ENCODE measurements around the gene PLEKHH3.

Gene PLEKHH3

DNA sequence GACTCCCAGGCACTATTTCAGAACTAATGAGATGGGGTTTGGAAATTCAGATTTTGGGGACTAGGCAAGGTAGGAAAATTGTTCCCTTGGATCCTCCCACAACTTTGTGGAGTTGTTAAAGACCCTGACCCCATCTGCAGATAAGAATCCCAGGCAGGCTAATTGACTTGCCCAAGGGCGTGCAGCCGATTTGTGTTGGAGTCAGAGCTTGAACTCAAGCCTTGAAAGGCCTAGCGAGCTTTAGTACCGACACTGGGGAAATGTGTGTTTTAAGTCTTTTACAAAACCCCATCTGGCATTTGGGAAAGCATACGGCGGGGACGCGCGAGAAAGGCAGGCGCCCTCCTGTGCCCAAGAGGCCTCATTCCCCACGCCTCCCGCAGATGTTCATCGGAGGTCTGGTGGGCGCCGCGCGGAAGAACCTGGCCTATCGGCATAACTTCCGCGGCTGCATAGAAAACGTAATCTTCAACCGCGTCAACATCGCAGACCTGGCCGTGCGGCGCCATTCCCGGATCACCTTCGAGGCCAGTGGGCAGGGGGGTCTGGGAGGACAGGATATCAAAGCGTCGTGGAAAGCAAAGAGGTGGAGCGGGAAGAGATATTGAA is 9.8 kb upstream of the PLEKHH3 start:
- DNase-seq, result no peak

DNA sequence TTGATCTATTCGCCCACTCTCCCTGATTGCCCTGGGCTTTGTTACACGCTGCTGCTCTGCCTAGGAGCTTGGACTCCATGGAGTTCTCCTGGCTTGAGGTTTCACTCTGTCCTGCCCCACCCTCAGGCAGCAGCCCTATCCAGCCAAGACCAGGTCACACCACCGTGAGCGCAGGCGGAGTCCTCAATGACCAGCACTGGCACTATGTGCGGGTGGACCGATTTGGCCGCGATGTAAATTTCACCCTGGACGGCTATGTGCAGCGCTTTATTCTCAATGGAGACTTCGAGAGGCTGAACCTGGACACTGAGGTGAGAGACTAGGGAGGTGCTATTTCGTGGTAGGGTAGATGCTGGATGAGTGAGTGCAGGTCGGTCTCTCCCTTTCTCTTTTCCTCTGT is 9.0 kb upstream of the PLEKHH3 start:
- no peak for DNase-seq

DNA sequence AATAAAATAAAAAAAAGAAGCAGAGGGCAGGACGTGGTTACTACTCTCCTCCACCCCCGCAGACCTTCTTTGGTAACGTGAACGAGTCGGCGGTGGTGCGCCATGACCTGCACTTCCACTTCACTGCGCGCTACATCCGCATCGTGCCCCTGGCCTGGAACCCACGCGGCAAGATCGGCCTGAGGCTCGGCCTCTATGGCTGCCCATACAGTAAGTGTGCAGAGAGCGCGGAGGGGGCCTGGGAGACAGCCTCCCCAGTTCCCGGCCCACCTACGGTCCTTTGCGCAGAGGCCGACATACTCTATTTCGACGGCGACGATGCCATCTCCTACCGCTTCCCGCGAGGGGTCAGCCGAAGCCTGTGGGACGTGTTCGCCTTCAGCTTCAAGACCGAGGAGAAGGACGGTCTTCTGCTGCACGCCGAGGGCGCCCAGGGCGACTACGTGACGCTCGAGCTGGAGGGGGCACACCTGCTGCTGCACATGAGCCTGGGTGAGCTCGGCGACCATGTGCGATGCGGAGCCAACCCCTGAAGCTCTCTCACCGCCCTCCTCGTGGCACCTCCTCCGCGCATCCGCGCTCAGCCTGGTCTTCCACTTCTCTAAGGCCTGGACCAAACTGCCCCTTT is 8.2 kb upstream of the PLEKHH3 start:
- no peak for DNase-seq

DNA sequence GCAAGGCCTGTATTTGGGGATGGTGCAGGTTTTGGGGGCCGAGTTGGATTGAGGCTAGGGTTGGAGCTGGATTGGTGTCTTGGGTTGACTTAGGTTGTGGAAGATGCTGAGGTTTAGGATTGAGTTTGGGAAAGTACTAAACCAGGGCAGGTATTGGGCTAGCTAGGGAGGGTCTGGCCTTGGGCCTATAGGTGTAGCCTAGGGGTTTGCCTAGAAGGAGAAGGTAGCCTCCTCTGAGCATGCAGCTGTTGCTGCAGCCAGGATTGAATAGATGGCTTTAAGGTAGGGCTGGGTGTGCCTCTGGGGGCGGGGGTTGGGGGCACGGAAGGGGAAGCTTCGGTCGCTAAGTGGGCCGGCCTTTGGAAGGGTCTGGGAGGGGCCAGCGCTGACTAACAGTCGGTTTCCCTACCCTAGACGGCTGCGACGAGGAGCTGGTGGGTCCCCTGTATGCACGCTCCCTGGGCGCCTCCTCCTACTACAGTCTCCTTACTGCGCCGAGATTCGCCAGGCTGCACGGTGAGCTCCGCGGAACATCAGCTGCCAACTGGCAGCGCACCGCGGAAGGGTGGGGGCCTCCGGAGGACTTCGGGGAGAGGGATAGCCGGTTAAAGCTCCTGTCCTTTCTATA is 6.7 kb upstream of the PLEKHH3 start:
- no peak for DNase-seq

DNA sequence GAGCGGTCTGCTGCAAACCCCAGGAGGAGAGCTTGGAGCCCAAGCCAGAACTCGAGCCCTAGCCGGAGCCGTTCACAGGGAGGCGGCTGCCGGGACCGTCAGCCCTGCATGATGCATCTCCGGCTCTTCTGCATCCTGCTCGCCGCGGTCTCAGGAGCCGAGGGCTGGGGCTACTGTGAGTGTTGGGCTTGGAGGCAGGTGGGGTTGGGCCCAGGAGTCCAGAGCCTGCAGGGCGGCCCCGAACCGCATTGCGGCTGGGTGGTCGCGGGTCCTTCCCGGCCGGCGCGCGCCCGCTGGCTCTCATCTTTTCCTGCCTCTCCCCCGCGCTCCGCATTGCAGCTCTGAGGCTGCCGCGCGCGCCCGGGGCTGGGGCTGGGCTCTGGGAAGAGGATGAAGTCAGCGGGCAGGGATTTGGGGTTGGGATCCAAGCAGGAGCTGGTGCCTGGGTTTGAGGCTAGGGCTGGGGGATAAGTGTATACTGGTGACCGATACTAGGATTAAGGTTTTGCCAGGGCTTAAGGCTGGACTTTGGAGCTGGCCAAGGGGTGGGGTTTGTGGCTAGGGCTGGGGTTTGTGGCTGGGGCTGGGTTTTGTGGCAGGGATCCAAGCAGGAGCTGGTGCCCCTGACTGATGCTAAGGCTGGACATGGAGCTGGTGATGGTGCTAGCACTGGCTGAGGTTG is 6.1 kb upstream of the PLEKHH3 start:
- DNase-seq, result peak in 1 of 5 experiments; percentile 41

DNA sequence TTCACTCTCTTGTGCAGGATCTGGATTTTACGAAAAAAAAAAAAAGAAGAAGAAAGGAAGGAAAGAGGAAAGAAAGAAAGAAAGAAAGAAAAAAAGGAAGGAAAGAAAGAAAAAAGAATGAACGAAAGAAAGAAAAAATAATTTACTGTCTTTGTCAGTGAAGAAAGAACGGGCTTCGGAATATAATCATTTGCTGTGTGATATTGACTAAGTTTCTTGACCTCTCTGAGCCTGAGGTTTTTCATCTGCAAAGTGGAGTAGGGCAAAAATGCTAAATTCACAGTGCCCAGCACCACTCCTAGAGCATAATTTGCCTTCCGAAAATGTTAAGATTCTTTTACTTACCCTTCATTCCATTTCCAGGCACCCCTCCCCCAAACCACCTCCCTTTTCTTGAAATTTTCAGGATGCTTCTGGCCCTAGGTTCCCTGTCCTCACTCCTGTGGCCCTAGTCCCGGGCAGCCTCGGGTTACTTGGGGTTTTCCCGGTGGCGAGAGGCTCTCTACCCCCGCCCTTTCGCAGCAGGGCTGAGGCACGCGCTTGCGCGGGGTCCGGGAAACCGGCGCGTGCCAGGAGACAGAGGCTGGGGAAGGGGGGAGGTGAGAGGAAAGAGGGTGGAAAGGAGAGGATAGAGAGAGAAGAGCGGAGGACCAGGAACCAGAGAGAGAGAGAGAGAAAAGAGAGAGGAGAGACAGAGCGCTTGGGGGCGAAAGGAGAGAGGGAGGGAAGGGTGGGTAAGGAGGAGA is 5.4 kb upstream of the PLEKHH3 start, which contains the start of gene CNTNAP1:
Gene CNTNAP1, plus strand, starts transcription at position 556 of the 746 bp plus-strand sequence. CDS start 299 bp downstream, outside the sequence.
- DNase-seq, result no peak

DNA sequence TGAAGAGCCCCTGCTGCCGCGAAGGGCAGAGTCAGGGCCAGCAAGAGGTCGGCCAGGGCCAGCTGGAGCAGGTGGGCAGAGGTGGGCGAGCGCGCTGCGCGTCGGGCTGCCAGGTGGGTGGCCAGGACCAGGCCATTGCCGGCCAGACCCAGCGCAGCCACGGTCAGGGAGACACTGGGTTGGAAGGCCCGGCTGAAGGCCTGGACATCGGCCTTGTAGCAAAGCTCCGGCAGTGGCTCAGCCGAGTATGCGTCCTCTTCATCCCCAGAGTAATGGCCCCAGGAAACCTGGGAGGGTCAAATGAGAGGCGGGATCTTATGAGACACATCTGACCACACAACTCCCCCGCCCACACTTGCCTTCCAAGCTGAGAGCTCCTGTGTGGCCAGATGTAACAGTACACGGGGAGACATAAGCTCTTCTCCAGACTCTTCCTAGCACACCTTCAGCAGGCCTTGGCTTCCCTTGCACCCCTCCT is 3.6 kb upstream of the PLEKHH3 start:
- no peak for DNase-seq

DNA sequence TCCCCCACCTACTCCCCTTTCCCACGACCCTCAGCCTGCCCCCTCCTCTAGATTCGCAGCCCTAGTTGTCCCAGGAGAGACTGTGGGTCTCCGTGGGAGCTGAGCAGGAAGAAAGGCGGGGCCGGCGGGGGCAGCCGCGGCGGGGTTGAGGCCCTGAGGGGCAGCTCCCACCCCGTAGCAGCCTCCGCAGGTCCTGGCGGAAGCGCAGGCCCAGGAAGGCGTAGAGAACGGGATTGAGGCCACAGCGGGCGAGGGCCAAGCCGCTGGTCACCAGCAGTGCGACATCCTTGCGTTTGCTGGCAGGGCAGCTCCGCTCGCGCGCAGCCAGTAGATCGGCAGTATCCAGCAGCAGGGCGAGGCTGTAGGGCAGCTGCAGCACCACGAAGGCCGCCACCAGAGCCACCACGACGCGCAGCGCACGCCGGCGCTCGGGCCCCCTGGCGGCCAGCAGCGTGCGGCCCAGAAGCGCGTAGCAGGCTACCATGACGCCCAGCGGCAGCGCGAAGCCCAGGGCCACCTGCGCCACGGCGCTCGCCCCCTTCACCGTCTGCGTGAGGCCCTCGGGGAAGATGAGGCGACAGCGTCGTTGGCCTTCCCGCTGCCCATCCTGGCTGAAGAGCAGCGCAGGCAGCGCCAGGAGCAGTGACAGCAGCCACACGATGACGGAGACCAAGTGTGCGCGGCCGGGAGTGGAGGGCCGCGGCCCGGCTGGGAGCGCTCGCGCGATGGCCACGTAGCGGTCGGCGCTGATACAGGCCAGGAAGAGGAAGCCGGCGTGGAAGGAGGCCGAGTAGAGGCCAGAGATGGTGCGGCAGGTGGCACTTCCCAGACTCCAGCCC is 2.9 kb upstream of the PLEKHH3 start:
- peak; percentile 56 to 88 (median 61) for DNase-seq

DNA sequence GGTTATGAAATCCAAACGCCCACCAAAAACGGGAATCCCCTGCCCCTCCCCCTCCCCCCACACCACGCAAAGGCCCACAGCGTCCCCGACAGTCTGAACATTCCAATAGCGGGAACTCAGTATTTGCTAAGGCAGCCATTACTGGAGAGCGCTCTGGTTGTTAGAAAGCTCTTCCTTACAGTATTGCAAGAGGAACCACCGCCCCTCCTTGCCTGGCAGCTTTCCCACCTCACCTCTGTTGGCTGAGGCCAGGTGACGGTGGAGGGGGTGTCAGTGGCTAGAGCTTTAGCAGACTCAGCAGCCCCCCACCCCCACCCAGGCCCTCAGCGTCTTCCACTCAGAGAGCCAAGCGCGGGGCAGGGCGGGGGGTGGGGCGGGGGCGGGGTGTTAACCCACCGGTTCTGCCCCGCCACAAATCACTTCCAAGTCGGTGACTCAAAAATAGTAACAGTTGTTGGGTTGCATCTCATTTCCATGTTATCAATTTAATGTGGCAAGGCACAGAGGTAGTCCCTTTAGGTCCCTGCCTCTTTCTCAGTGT is 2.2 kb upstream of the PLEKHH3 start:
- peak in 3 of 5 experiments; percentile 24 to 79 (median 45) for DNase-seq

DNA sequence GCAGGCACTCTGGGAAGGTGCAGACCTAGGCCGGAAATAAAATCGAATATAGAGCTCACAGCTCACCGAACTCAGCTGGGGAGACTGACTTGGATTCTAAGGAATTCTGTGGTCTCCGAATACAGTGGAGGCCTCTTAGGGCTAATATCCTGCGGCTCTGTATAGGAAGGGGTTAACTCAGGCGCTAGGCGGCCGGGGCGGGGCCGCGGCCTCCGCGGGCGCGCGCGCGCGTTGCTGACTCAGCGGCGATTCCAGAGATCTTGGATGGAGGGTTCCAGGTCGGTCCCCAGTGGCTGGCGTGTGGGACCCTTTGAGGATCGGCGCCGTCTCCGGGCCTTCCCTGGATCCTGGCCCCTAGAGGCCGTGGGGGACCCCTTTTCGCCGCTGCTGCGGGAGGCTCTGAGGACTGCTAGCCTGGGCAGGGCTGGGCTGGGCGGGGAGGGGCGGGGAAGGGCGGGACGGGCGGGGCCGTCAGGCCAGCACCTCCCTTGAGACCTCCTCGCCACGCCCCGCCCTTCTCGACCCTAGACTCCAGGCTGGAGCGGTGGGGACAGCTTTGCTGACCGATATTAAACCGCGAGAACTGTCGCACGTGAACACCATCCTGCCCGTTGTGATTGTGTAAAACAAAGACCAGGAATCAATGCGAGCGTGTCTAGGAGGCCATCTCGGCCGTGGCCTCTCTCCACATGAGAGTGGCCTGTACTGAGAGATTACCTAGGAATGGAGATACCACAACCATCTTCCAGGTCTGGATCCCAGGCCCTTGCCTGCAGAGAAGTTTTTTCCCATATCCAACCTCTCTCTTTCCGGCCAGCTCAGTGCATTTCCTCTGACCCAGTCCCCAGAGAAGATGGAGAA is 1.4 kb upstream of the PLEKHH3 start:
- peak; percentile 52 to 84 (median 65) for DNase-seq

DNA sequence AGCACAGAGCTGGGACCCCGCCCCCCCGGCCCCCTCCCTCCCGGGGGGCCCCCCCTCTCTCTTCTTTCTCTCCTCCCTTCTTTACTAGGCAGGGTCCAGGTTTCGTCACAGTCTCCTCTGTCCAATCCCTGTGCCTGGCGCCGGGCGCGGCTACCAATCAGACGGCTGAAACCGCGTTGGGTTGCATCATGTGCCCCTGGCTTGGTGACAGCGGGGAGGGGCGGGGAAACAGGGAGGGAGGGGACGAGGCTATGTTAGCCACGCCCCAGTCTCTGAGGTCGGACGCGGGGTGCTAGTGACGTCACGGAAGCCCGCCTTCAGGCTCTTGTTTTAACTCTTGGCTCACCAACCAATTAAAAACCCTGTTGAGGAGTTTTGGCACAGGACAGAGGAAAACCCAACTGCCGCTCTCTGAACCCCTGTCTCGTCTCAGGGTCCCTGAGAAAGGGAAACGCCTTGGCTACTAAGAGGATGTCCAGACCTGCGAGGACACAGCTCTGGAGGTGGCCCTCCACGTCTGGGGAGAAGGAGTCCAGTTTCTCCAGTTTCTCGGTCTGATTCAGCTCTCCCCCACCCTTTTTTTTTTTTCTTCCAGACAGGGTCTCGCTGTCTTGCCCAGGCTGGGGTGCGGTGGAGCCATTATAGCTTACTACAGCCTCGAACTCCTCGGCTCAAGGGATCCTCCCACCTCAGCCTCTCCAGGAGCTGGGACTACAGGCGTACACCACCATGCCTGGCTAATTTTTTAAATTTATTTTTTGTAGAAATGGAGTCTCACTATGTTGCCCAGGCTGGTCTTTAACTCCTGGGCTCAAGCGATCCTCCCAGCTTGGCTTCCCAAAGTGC is 441 bp upstream of the PLEKHH3 start:
- DNase-seq, result peak; percentile 92 to 99 (median 99)

DNA sequence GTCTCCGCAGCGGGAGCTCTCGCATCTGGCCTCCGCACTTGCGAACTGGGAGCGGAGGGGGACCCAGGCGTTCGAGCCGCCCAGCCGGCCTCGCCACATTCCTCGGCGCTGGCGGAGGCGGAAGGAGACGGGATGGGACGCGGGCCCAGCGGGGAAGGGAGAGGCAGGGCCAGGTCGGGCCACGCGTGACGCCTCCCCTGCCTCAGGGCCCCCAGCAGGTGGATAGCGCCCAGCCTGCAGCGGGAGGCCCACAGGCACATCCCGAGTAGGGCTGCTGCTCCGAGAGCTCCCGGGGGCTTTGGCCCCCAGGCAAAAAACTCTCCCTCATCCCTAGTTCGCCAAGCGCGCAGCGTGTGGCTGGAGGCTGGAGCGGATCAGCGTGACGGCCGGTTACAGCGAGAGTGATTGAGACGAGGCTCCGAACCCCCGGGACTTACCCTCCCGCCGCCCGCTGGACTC is 800 bp downstream of the PLEKHH3 start:
- DNase-seq, result no peak

DNA sequence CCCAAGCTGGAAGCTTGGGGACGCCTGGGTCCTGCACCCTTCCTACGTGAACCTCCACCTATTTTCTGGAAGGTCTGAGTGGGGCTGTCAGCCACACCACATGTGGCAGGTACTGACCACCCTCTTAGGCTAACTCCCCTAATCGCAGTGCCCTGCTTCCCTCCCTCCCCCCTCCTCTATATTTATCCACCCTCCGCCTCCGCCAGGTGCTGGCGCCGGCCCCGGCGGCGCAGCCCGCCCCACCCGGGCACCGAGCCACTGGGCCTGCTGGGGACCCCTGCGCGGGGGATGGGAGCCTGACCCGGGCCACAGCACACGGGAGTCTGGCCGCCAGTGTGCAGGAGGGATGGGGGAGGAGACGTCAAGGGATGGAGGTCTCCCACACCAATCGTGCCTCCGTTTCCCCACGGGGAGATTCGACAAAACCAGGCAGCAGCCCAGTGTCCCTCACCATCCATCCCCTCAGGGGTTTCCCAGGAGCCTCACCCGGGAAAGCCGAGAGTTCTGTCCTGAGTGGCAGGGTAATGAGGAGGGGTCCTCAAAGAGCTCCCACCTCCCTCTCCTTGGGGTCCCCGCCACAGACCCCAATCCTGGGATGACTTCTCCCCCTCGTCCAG is 1.3 kb downstream of the PLEKHH3 start:
- no peak for DNase-seq

DNA sequence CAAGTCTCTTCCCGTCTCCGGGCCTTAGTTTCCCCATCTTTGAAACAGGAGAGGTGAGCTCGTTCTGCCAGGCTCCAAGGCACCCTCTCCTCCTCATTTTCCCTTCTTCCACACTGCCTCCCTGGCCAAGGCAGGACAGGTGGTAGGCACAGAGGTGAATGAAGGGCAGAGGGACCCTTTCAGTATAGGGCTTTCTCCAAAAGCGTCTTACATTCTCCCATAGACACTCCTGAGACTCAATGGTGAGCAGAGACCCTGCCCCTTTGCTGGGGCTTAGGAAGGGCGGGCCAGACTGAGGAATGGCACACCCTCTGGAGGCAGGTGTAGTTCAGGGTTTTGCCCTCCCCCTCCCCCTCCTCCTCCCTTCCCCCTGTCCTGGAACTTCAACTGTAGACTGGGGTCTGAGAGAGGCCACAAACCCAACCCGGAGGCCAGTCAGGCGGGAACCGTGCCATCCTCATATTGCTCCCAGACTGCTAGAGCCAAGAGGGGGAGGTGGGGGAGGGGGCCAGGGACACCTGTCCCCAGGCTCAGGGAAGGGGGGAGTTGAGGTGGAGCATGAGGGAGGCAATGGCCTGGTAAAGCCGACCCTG is 1.9 kb downstream of the PLEKHH3 start:
- no peak for DNase-seq

DNA sequence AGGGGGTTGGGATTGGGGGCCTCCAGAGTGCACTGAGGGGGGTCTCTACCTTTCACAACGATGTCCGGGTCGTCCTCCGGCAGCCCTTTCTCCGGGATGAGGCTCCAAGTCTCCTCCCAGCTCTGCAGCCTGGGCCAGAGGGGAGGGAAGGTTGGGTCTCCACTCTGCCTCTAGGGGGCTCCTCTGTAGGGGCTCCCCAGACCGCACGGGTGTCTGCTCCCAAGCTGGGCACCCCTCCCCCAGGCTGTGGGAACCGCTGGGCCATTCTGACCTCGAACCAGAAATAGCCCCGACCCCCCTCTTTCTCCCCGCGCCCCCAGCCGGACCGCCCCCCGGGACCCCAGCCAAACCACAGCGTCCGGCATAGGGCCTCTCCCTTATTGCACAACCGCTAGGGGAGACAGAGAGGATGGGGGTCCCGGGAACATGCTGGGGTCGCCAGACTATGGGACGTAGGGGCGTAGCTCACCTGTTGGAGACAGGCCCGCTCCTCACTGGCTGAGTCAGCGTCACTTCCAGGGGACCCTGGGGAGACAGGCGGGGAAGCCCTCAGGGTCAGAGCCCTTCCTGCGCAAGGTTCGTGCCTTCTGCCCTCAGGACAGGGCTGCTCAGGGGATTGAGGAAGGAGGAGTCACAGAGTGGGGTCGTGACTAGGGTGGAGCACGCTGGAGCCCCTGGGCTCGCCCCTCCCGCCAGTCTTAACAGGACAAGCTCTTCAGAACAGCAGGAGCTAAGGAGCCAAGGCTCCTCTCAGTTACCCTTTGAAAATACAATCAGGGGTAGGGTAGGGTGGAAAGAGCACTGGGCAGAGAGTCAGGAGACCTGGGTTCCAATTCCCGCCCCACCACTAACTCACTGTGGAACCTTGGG is 2.7 kb downstream of the PLEKHH3 start:
- no peak for DNase-seq

DNA sequence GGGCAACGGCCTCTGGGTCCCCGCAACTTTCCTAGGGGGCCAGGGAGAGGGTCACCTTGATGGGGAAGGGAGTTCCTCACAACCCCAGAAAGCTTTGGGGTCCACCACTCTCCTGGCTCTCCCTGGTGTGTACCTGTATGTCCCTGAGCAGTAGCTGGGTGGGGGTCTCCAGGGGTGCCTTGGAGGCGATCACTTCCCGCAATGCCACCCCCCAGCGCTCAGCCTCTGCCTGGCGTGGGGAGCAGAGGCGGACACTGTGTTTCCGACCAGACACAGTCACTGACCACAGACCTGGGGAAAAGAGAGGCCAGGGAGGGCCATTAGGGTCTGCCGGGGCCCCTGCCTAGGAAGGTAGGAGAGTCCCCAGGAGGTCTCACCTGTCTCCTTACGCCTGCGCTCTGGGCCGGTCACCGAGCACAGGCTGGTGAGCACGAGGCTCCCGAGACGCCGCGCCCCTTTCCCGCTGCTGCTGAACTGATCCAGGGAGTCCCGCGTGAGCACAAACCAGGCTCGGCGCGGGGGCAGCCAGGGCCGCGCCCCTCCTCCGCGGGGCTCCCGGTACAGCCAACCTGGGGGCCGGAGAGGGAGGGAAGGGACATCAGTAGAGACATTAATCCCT is 3.4 kb downstream of the PLEKHH3 start:
- DNase-seq, result no peak

DNA sequence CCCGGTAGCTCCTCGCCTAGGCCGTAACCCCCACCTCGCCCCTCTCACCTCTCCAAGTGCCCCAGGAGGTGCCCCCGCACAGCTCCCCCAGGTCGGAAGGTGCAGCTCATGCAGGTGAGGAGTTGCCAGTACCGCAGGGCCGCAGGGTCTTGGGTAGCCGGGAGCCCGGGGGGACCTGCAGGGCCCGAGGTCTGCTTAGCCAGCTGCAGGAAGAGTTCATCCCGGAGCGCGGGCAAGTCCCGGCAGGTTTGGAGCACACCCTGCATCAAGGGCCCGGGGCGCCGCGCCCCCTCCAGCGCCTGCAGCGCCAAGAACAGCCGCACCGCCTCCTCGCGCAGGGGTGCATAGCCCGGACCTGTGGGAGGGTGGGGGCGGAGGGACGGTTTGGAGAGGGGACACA is 4.8 kb downstream of the PLEKHH3 start:
- DNase-seq, result no peak
